GM12891 (cell line): ENCODE results near the gene DZIP1.
"Not testable (repeated sequence)": the region's sequence is repeated elsewhere in the genome, so short reads cannot be mapped to it uniquely, and the experiment has no call there.

ENCODE experiments used
- DNase-seq: peaks from one replicate; pipeline ENCODE4 v3.0.0; 2011; ENCODE audit warnings: low spot score; ENCODE audit not compliant: insufficient read length
- FAIRE-seq: peaks from 2 replicates; lab custom pipeline; 2011; peaks lifted over from hg19 to GRCh38; lab: Jason Lieb, UNC
- PAX5 ChIP-seq: IDR thresholded peaks from 2 replicates; pipeline ENCODE4 v1.6.1; 2011; ENCODE audit warnings: low read length, moderate library complexity, mild to moderate bottlenecking; ENCODE audit not compliant: insufficient read depth, severe bottlenecking
- POLR2A ChIP-seq: IDR thresholded peaks from 2 replicates; pipeline ENCODE4 v1.6.1; 2011; ENCODE audit warnings: low read depth, low read length, control low read depth
- POLR2AphosphoS5 ChIP-seq: IDR thresholded peaks from 2 replicates; pipeline ENCODE4 v1.6.1; 2011; ENCODE audit warnings: low read depth, low read length, control low read depth
- POU2F2 ChIP-seq: IDR thresholded peaks from 2 replicates; pipeline ENCODE4 v1.6.1; 2011; ENCODE audit warnings: low read depth, mild to moderate bottlenecking, control low read depth, low read length, moderate library complexity
- SPI1 ChIP-seq: IDR thresholded peaks from 2 replicates; pipeline ENCODE4 v1.6.1; 2011; ENCODE audit warnings: low read depth, low read length, control low read depth
- TAF1 ChIP-seq: IDR thresholded peaks from 2 replicates; pipeline ENCODE4 v1.6.1; 2011; ENCODE audit warnings: low read depth, low read length, control low read depth

Gene DZIP1

DNA sequence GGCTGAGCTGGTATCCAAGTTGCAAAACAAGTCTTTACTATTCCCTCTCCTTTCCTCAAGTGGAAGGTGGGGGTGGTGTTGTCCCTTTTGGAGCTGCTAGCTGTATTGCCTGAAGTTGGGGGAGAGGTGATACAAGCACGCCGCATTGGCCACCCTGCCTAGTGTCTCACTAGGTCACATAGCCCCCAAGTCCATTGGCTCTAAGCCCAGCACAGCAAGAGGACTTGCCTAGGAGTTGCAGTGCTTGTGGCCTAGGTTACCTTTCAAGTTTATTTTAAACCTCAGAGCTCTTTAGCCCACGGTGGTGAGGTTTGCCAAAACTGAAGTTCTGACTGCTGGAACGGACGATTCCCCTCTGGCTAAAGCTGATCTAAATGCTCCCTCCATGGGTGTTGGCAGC lies 27.1 kb upstream of the DZIP1 start:
- no peak for FAIRE-seq
- TF ChIP-seq TAF1 (no peak), POU2F2 (no peak)

DNA sequence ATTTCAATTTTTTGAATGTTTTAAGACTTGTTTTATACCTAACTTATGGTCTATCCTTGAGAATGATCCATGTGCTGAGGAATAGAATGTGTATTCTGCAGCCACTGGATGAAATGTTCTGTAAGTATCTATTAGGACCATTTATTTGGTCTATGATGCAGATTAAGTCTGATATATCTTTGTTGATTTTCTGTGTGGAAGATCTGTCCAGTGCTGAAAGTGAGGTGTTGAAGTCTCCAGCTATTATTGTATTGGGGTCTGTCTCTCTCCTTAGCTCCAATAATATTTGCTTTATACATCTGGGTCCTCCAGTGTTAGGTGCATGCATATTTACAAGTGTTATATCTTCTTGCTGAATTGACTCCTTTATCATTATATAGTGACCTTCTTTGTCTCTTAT lies 22.7 kb upstream of the DZIP1 start:
- FAIRE-seq, DNase-seq: not testable (repeated sequence)

More for the DNA sequence above, 27.1 kb upstream of the DZIP1 start:
- DNase-seq, result no peak

DNA sequence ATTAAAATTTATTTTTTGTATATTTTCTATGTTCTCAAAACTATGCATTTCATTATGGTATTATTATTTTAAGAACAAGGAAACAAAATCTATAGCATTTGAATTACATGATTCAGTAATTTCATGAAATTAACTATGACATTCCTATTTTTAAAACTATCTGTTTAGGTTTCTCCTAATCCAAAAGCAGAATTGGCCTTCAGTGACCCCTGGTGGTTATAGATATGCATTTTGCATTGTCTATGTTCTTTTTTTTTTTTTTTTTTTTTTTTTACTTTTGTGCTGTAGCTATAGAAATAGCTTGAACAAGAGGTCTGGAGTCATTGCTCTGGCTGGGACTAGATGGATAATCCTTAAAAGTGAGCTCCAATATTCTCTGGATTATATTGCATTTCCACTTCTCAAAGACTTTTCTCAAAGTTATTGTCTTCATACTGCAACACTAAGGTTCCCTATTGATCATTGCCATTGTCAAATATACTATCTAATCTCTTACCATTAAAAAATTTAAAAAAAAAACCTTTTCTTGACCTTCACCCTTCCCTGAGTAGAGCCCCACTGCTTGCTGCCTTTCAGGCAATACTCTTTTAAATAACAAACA lies 16.6 kb upstream of the DZIP1 start:
- DNase-seq (no peak), FAIRE-seq (no peak)
- no peak for TF ChIP-seq SPI1
- no peak for TF ChIP-seq POU2F2
- no peak for TF ChIP-seq PAX5
- TF ChIP-seq TAF1, result no peak
- TF ChIP-seq POLR2A, result no peak

DNA sequence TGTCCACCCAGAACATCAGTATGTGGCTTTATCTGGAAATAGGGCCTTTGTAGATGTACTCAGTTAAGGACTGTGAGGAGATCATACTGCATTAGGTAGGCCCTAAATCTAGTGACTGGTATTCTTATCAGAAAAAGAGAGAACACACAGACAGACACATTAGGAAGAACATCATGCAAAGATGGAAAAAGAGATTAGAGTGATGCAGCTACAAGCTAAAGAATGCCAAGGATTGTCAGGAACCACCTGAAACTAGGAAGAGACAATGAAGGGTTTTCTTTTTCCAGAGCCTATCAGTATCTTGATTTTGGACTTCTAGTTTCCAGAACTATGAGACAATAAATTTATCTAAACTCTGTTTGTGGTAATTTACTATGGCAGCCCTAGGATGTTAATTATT lies 15.0 kb upstream of the DZIP1 start:
- TF ChIP-seq SPI1 (no peak), POU2F2 (no peak), POLR2AphosphoS5 (no peak), POLR2A (no peak), PAX5 (no peak), TAF1 (no peak)
- FAIRE-seq (no peak), DNase-seq (no peak)

DNA sequence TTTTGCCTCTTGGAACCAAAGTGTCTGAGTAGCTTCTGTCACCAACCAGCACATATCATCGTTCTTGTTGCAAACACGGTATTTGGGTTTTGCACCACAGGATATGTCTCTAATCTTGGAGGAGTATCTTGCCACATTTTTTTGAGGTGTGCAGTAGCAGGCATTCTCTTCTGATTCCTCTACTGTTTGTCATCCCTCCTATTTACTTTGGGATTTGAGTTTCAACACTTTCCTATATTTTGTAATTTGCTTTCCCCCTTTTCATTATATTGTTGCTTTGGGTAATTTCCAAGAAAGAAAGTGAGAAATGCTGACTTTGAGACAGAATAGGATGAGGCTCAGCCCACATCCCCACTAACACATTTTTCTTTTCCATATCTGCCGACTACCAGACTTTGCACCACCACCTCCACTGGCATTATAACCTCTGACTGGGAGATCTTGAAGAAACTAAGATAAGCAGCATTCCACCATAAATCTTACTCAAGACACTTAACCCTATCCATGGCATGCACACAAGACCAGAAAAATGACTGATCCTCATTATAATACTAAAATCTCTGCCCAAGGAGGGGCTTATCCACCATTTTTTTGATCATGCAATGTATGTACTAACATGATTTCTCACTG lies 12.0 kb upstream of the DZIP1 start:
- TF ChIP-seq PAX5, result no peak
- no peak for TF ChIP-seq POLR2AphosphoS5
- TF ChIP-seq SPI1, result no peak
- TF ChIP-seq POLR2A, result no peak
- no peak for TF ChIP-seq POU2F2
- TF ChIP-seq TAF1, result no peak
- no peak for FAIRE-seq
- DNase-seq, result no peak

DNA sequence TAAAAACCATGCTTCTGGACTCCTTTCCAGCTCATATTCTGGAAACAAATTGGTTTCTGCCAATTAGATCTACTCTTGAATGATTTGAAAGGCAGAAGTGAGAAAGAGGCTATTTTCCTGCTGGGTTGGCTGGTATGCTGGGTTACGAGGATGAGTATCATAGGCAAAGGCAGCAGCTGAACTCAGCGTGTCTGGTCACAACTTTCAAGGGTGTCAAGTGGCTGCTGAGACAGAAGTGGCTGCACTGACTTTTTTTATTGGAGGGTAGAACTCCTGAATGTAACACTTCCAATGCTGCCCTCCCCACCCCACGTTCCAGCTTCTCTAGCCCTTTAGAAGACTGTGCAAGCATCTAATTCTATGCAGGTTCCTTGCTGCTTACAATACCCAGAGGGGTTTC lies 8.3 kb upstream of the DZIP1 start:
- no peak for TF ChIP-seq POLR2A
- TF ChIP-seq POLR2AphosphoS5, result no peak
- TF ChIP-seq POU2F2, result no peak
- no peak for TF ChIP-seq PAX5
- TF ChIP-seq TAF1, result no peak
- no peak for TF ChIP-seq SPI1
- FAIRE-seq, result no peak
- no peak for DNase-seq

DNA sequence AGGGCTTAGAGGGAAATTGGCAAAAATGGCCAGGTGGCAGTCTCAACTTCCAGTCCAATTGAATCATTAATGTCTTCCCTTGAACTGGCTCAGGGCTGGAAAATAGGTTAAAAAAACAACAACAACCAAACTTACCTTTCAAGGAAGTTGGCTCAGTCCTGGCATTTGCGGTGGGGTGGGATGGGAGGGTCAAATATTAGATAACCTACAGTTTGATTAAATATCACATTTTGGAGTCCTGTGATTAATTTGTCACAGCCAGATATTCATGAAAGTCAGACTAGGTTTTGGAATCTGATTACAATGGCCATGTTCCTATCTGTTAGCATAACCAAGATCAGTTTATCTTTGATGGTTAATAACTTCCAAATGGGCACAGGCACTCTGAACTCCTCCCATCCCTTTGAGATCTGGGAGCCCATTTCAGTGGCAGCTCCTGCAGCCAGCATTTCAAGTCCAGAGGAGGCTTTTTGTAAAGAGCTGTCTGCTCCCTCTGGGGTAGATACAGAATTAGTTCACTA lies 7.8 kb upstream of the DZIP1 start:
- FAIRE-seq (no peak), DNase-seq (no peak)
- TF ChIP-seq POLR2AphosphoS5 (no peak), PAX5 (no peak), TAF1 (no peak), POLR2A (no peak), POU2F2 (no peak), SPI1 (no peak)

DNA sequence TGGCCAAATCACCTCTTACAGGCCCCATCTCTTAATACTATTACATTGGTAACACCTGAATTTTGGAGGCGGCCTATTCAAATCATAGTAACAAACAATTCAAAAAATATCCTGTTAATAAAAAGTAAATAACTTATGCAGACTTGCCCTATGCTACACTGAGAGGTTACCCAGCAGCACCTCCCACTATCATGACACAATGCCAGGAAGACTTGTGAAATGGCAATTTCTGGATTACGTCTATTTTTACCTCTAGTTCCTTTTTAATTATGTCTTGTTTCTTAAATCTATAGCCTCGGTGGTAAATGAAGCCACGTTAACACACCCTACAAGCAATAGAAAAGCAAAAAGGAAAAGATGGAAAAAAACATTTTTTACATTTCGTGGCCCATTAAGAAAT lies 6.2 kb upstream of the DZIP1 start:
- no peak for DNase-seq
- FAIRE-seq, result no peak
- TF ChIP-seq SPI1, result no peak
- no peak for TF ChIP-seq POU2F2
- TF ChIP-seq POLR2A, result no peak
- no peak for TF ChIP-seq PAX5
- no peak for TF ChIP-seq POLR2AphosphoS5
- TF ChIP-seq TAF1, result no peak

DNA sequence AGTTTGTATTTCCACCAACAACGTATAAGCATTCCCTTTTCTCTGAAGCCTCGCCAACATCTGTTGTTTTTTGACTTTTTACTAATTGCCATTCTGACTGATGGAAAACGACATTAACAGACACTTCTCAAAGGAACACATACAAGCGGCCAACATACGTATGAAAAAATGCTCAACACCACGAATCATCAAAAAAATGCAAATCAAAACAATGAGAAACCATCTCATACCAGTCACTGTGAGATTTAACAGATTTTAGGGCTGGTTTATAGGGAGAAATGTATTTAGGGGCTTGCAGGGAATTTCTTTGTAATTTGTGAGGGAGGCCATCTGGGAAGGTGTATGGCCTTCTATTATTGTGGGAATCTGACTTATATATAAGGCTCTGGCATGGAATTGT lies 2.8 kb upstream of the DZIP1 start:
- no peak for DNase-seq
- TF ChIP-seq TAF1, result no peak
- TF ChIP-seq SPI1, result no peak
- no peak for TF ChIP-seq PAX5
- no peak for TF ChIP-seq POLR2A
- TF ChIP-seq POLR2AphosphoS5, result no peak
- no peak for TF ChIP-seq POU2F2
- no peak for FAIRE-seq

DNA sequence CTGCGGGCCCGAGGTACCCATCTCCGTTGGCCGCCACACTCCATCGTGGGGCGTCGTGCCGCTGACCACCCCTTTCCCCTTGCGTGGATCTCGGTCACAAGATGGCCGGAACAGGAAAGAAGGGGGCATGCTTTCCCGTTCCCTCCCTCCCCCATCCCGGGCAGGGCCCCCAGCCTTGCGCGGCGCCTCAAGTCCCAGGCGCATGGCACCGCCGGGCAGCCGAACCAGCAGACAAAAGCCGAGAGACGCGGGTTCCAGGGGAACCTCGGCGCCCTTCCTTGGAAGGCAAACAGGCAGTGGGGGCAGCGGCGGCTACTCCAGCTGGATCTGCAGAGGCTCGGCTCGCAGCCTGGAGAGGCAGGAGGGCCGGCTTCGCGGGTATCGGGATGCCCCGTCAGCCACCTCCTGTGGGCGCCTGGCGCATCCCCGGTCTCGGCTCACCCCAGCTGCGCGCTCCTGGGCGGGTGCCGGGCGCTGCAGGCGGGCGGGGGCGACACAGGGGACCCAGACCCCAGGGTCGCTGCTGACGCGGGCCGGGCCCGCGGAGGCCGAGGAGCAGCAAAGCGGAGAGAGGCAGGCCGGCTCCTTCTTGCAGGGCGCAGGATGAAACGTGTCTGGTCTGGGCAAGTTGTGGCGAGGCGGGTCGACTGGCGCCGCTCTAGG lies 439 bp downstream of the DZIP1 start:
- peak; percentile 32 for DNase-seq
- FAIRE-seq, result no peak
- no peak for TF ChIP-seq PAX5
- TF ChIP-seq POLR2A, result no peak
- no peak for TF ChIP-seq POU2F2
- no peak for TF ChIP-seq SPI1
- no peak for TF ChIP-seq TAF1
- TF ChIP-seq POLR2AphosphoS5, result no peak
